Left colon (tissue), 2 donors: ENCODE results near the gene SDR39U1. TPM values are rescaled to one million over a fixed set of nuclear protein-coding genes. Genes with fewer than 3 reads are reported as not detected.

Experiments
- ATAC-seq: fragments of 200-7000 bp; cut with Tn5 transposase; one replicate; pipeline ENCODE4 v1.9.1; 2020; ENCODE audit warnings: mild to moderate bottlenecking, moderate library complexity
- DNase-seq, 2 donors: peaks; one replicate each; pipeline ENCODE4 v3.0.0-alpha.2; 2020
- intact Hi-C, 2 donors: fragments of 100-400 bp; cut with DNase I in 1 of 2; cut with micrococcal nuclease in 1 of 2; formaldehyde crosslinking; loops; one replicate each; pipeline versions ENCODE4 v1.11.2 to v1.14.0; 2022; cut with DNase I, micrococcal nuclease
- total RNA-seq, 2 donors: library from RNA; stranded (reverse); fragmentation: NEBNext Ultra II Directional; extraction: Animal tissue kit (Norgen Biotek cat#: 25700); gene quantifications; one replicate each; pipeline ENCODE4 v1.2.1, GENCODE V29; 2021
- donor health status: DM: no; HTN: no; CAD: no.
- donor health status: DM: yes; HTN: yes; CAD: no.

SDR39U1 gene
- total RNA-seq, 2 donors from 2014 or later: 34.4 to 40.8 TPM

- ATAC-seq: no peak
- intact Hi-C loops: no loop called here
- no peak for DNase-seq
Measured at GRCh38 chr14:24399999-24400718, 42.4 kb downstream of the SDR39U1 start.

GRCh38 chr14:24399447-24399822 lies 43.1 kb downstream of the SDR39U1 start:
- DNase-seq (peak; percentile 45 to 55), ATAC-seq (peak; percentile 65)
- intact Hi-C loops: no loop called here

GRCh38 chr14:24398653-24399446 lies 43.7 kb downstream of the SDR39U1 start, which contains the start of gene NYNRIN:
Gene NYNRIN (plus strand): TSS chr14:24399003. CDS start chr14:24399247, 244 bp downstream.
- DNase-seq: peak; percentile 57 to 66
- ATAC-seq: peak; percentile 82
- intact Hi-C loops: no loop called here

DNA sequence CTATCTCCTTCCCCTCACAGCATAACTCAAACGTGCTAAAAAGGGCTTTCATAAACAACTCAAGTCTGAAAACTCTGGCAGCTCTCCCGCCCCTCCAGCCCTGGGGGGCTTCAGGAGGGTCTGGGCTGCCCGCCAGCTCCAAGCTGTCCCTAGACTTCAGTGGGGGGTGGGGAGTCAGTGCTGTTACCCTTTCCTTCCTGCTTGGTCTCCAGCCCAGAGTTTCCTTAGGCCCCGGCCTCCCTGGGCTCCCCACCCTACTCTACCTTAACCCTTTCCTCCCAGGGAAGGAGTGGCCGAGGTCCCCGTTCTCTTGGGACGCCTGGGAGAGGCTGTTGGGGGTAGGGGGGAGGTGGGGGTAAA lies 44.3 kb downstream of the SDR39U1 start:
- ATAC-seq (peak; percentile 71), DNase-seq (peak; percentile 55 to 56)
- intact Hi-C loops: no loop called here

- ATAC-seq: no peak
- DNase-seq: no peak
- intact Hi-C loops: no loop called here
Measured at GRCh38 chr14:24397639-24398292, 44.8 kb downstream of the SDR39U1 start.

DNA sequence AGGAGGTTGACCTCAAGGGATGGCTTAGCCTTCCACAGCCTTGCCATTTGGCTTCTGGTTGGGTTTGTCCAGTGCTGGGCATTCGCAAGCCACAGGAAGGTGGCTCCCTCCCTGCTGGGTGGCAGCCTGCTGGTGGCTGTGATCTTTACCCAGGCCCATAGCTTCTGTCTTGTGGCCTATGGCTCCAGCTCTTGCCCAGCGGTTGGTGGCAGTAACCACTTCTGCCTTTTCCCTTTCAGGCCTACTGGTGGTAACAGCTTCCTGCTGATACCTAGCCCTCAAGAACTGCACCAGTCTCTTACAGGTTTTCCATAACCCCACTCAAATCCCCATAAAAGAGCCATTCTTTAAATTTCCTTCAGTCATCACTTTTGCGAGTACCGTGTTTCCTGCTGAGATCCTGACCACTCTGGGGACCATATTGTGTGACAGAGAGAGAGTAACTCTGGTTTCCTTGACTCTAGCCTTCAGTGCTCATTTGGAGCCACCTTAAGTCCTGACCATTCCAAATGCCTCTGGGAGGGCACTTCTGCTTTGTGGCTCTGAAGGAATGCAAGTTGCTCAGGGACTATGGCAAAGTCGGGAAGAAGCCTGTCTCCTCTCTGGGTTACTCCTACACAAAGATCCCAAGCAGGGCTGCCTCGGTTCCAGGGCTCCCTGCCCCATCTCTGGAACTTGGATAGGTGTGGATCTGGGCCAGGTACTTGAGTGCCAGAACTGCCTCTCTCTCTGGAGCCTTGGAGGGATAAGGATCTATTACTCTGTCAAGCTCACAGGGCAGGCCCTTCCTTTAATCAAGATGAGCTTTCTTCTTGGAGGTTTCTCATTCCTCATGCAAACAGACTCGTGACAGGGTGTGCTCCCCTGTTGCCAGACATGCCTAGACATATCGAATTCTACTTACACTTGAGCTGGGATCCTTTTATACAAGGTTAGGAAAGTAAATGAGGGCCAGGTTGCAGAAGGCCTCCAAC lies 46.7 kb downstream of the SDR39U1 start:
- ATAC-seq: no peak
- intact Hi-C loops: no loop called here
- no peak for DNase-seq

- no peak for DNase-seq
- no peak for ATAC-seq
- intact Hi-C loops: no loop called here
Measured at GRCh38 chr14:24394275-24394674, 48.3 kb downstream of the SDR39U1 start.

DNA sequence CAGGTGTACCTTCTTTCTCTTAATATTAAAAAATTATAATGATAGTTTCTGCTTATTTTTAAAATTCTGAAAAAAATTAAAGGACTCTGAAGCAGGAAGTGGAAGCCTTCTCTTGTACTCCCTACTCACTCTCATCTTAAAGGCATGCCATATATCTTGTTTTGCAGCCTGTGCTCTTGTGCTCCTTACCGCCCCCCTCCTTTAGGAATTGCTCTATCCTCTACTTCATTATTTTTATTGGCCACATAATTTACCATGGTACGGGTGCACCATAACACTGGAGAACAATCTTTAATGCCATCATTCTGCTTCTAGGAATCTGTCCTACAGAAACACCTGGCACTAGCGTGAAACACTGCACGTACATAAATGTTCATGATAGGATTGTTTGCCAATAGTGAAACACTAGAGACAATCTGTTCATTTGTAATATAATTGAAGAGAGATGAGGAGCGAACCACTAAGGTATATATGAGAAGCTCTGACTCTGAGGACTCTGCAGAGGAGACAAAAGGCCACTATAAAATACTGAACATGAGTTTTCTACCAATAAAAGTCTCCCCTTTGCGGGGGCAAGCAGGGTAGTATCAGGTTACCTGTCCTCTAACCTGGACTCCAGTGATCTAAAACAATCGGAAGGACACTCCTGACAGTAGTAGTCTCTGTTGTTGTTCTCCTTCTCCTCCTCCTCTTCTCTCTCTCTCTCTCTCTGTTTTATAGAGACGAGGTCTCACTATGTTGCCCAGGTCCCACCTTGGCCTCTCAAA lies 50.1 kb downstream of the SDR39U1 start:
- intact Hi-C loops: no loop called here
- ATAC-seq (peak; percentile 84), DNase-seq (no peak)

- no peak for DNase-seq
- no peak for ATAC-seq
- intact Hi-C loops: no loop called here
Measured at GRCh38 chr14:24390701-24391468, 51.7 kb downstream of the SDR39U1 start.

Other genes starting within 250 kb of the SDR39U1 start
- gene TM9SF1, start 247.3 kb downstream of the SDR39U1 start, total RNA-seq: 10 to 100 TPM; 49.2 to 52.7 TPM
- under 1 TPM in 1 of 2 donors, not detected in 1; 0.47 TPM for gene TSSK4, start 237.1 kb downstream of the SDR39U1 start, total RNA-seq
- 10 to 100 TPM; 43.5 to 48.0 TPM for gene CHMP4A, start 229.3 kb downstream of the SDR39U1 start, total RNA-seq
- gene MDP1, start 226.7 kb downstream of the SDR39U1 start, total RNA-seq: 10 to 100 TPM; 11.8 to 13.8 TPM
- 100 to 1,000 TPM; 110 to 135 TPM for gene NEDD8, start 210.4 kb downstream of the SDR39U1 start, total RNA-seq
- gene GMPR2, start 209.8 kb downstream of the SDR39U1 start, total RNA-seq: 10 to 100 TPM; 62.4 to 64.8 TPM
- gene TINF2, start 200.2 kb downstream of the SDR39U1 start, total RNA-seq: 10 to 100 TPM; 56.6 to 64.0 TPM
- 1 to 10 TPM; 2.3 to 2.9 TPM for gene TGM1, start 179.6 kb downstream of the SDR39U1 start, total RNA-seq
- gene RABGGTA, start 171.2 kb downstream of the SDR39U1 start, total RNA-seq: 10 to 100 TPM; 35.0 to 41.8 TPM
- 10 to 100 TPM; 64.2 to 76.6 TPM for gene DHRS1, start 143.0 kb downstream of the SDR39U1 start, total RNA-seq
- 10 to 100 TPM; 24.4 to 26.0 TPM for gene NOP9, start 142.9 kb downstream of the SDR39U1 start, total RNA-seq
- gene CIDEB, start 134.8 kb downstream of the SDR39U1 start, total RNA-seq: 10 to 100 TPM; 10.7 to 16.6 TPM
- 1 to 10 TPM; 2.9 to 4.2 TPM for gene LTB4R2, start 132.6 kb downstream of the SDR39U1 start, total RNA-seq
- gene LTB4R, start 131.3 kb downstream of the SDR39U1 start, total RNA-seq: 1 to 10 TPM; 2.9 to 4.3 TPM
- gene ADCY4, start 107.7 kb downstream of the SDR39U1 start, total RNA-seq: 10 to 100 TPM; 10.1 to 16.4 TPM
- 10 to 100 TPM; 56.6 to 67.9 TPM for gene RIPK3, start 102.8 kb downstream of the SDR39U1 start, total RNA-seq
- gene NFATC4, start 74.6 kb downstream of the SDR39U1 start, total RNA-seq: 10 to 100 TPM; 12.8 to 17.4 TPM
- 10 to 100 TPM; 11.7 to 13.2 TPM for gene NYNRIN, start 43.8 kb downstream of the SDR39U1 start, total RNA-seq
- 1 to 10 TPM; 2.0 to 2.5 TPM for gene CBLN3, start 13.1 kb downstream of the SDR39U1 start, total RNA-seq
- 10 to 100 TPM; 70.8 to 97.3 TPM for gene KHNYN, start 12.8 kb downstream of the SDR39U1 start, total RNA-seq
- 1 to 10 TPM in 1 of 2 donors, not detected in 1; 4.4 TPM for gene CMA1, start 65.5 kb upstream of the SDR39U1 start, total RNA-seq
- gene CTSG, start 133.5 kb upstream of the SDR39U1 start, total RNA-seq: 10 to 100 TPM in 1 of 2 donors, 1 to 10 TPM in 1; 1.3 to 10.7 TPM
- not detected for gene GZMH, start 166.9 kb upstream of the SDR39U1 start, total RNA-seq
- gene GZMB, start 191.4 kb upstream of the SDR39U1 start, total RNA-seq: 1 to 10 TPM; 1.3 to 4.2 TPM